ENCODE data around the gene TRMU. TPM values are rescaled to one million over a fixed set of nuclear protein-coding genes. Genes with fewer than 3 reads are reported as not detected.

Gene TRMU
- total and polyA plus RNA-seq, 2 of the 8 experiments (the other 6 are each of a cell fraction or from before 2014, with no cell fraction given) = 43.4 to 70.6 TPM

DNA sequence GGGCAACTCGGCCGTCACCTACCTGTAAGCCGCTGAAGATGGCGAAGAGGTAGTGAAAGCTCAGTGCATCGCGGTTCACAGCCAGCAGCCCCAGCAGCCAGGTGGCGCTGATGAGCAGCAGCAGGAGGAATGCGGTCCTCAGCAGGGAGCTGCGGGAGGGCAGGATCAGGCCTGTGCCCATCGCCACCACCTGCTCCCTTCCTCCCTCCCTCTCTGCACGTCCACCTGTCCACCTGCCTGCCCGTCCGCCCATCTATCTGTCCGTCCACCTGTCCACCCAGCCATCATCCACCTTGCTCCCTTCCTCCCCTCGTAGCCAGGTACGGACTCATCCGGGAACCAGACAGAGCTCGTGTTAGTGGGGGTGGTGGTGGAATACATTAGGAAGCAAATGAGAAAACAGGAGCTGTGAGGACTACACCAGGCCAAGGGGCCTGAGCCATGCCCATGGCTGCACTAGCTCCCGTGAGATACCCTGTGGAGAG is 32.2 kb downstream of the TRMU start (continued):
- TF ChIP-seq, protein P1, sequence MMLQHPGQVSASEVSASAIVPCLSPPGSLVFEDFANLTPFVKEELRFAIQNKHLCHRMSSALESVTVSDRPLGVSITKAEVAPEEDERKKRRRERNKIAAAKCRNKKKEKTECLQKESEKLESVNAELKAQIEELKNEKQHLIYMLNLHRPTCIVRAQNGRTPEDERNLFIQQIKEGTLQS (IDR thresholded peaks at IDR 0.05; ENCODE audit: insufficient read depth, low read depth, low read length) = no peak
- peak in 1 of 2 experiments; percentile 49; a peak in 1 of 3 replicates for TF ChIP-seq EP300 (IDR thresholded peaks at IDR 0.05; ENCODE audit: borderline replicate concordance in 1 of 2, low read depth in 2 of 2, low read length in 2 of 2)
- no peak for TF ChIP-seq BACH1 (IDR thresholded peaks at IDR 0.05; ENCODE audit: low read length)
- no peak for TF ChIP-seq TAF1 (IDR thresholded peaks at IDR 0.05; ENCODE audit: low read depth, low read length)
- TF ChIP-seq MAFK (IDR thresholded peaks at IDR 0.05; ENCODE audit: low read depth, low read length) = no peak
